Muscle of arm (tissue), 14 donors: ENCODE results near the gene KCTD19. TPM values are rescaled to one million over a fixed set of nuclear protein-coding genes. Genes with fewer than 3 reads are reported as not detected.
"Not testable (repeated sequence)": the region's sequence is repeated elsewhere in the genome, so short reads cannot be mapped to it uniquely, and the experiment has no call there.

Experiments used
- DNase-seq: peaks from one replicate; pipeline ENCODE4 v3.0.0-alpha.2; 2013
- long read RNA-seq, 11 donors: transcript quantifications; one replicate each; lab custom pipeline, GENCODE V29; 2026
- polyA plus RNA-seq, 12 donors: library from polyadenylated mRNA; unstranded; fragments of 120-200 nt; gene quantifications; one replicate each; pipeline ENCODE4 v1.2.1, GENCODE V29; 2013; ENCODE audit not compliant: insufficient read length in 12 of 12

KCTD19 gene
- polyA plus RNA-seq, result under 1 TPM in 9 of 12 donors, not detected in 3; 0.09 to 0.95 (median 0.33) TPM
- long read RNA-seq, donor 1, result 0 reads
- long read RNA-seq, donor 2, result 0 reads
- long read RNA-seq, donor 3, result 0 reads
- long read RNA-seq, donor 4, result 0 reads
- long read RNA-seq, donor 5, result 0 reads
- long read RNA-seq, donor 6, result 0 reads
- long read RNA-seq, donor 7, result 0 reads
- long read RNA-seq, donor 8, result 0 reads
- long read RNA-seq, donor 9, result 0 reads
- long read RNA-seq, donor 10, result 0 reads
- long read RNA-seq, donor 11, result 0 reads

DNA sequence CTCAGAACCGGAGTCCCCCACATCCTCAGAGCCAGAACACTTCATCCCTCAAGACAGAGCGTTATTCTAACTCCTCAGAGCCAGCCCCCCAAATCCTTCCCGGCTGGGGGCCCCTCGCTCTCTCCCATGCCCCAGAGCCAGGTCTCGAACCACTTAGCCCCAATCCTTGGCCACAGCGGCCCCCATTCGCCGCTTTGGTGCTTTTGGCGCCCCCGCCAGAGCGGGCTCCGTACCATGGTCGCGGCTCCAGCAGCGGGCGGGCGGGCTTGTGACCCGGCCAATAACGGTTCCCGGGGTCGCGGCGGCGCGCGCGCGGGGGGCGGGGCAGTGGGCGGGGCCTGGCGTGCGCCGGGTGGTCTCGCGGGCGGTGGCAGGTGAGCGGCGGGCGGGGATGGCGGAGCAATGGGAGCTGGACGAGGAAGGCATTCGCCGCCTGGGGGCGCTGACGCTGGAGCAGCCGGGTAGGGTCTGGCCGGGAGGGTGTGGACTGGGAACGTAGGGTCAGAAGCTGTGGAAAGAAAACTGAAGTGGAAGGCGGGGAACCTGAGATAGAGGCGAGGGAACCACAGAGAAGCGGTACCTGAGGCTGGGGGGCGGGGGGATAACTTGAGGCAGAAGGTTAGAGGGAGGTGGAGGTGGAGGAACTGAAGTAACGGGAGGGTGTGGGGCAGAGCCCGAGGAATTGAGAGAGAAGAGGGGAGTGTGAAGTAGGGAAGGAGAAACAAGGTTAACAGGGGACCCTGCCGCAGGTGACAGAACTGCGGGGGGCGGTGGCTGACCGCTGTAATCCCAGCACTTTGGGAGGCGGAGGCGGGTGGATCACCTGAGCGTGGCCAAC lies at the start of gene KCTD19, which contains the start of gene LRRC36:
Gene KCTD19 (minus strand): TSS at position 270 of the 838 bp plus-strand sequence. CDS start 34 bp downstream, at position 236.
Gene LRRC36 (plus strand): TSS at position 344 of the 838 bp plus-strand sequence. CDS start 48 bp downstream, at position 392.
- peak; percentile 25 for DNase-seq

DNA sequence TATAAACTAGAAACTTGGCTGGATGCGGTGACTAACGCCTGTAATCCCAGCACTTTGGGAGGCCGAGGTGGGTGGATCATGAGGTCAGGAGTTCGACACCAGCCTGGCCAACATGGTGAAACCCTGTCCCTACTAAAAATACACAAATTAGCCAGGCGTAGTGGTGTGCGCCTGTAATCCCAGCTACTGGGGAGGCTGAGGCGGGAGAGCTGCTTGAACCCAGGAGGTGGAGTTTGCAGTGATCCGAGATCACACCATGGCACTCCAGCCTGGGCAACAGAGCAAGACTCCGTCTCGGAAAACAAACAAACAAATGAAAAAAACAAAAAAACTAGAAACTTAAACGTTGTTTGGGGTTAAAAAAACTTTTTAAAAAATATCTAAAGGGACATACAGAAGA lies 49.5 kb upstream of the KCTD19 start:
- DNase-seq, result not testable (repeated sequence)

DNA sequence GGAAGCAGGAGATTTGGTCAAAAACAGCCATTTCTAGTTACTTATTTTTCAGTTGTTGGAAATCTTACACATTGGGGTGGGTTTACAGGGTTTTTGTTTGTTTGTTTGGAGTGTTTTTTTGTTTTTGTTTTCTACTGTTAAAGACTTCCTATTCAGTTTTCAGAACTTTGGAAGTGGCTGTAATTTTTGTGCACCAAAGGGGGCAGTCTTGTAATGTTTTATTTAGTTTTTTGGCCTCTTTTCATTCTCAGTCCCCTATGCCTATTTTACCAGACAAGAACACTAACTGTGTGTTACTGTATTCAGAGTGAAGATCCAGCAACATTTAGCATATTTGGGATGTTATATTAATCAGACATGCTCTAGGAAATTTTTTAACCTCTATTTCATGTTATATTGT lies 46.1 kb upstream of the KCTD19 start:
- peak; percentile 65 for DNase-seq

DNA sequence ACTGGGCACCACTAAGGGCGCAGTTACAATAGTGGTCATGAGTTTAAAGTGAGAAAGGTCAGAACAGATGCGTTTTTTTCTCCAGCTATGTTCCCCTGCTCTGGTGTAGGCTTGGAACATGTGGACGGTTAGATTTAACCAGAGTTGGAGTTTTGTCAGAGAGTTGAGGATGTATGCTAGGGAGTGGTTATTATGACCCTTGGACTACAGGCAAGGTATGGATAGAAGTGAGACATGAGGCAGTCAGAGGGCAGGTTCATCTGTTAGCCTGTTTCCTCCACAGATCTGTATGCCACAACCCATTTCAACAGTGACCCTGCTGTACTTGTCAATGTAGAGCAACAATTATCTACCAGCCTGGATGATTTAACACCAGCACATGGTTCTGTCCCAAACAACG lies 44.1 kb upstream of the KCTD19 start:
- DNase-seq, result no peak

DNA sequence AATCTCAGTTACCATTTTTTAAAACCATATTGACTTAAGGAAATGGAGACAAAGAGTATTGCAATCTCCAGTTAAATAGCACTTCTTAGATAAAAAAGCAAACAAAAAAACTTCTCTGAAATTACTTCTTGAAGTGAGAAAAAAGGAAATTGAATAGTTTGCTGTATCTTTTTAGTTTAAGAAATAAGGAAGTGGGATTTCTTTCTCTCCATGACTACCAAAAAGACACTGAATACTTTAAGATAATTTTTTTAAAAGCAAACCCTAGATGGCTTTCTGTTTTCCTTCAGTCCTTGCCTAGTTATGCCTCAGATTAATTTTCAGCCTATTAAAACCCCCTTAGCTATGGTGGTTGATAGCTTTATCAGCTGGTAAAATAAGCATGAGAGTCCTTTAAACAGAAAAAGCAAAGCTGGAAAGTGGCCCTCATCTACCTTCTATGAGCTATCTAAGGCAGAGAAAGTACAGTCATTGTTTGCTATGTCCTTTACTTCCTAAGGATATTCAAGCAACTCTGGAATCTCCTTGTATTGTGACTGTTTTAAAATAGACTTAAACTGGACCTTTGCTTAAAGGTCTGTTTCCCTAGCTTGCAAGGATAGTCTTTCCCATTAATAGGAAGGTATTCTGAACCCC lies 38.2 kb upstream of the KCTD19 start:
- no peak for DNase-seq

DNA sequence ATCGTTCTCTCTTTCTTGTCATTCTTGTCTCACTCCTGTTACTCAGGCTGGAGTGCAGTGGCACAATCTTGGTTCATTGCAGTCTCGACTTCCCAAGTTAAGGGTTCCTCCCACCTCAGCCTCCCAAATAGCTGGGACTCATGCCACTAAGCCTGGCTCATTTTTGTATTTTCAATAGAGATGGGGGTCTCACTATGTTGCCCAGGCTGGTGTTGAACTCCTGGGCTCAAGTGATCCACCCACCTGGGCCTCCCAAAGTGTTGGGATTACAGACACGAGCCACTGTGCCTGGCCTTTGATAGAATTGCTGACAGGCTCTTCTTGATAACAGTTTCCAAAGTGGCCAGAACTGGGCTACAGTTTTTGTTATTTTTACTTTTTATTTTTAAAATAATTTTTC lies 34.5 kb upstream of the KCTD19 start:
- DNase-seq, result no peak

DNA sequence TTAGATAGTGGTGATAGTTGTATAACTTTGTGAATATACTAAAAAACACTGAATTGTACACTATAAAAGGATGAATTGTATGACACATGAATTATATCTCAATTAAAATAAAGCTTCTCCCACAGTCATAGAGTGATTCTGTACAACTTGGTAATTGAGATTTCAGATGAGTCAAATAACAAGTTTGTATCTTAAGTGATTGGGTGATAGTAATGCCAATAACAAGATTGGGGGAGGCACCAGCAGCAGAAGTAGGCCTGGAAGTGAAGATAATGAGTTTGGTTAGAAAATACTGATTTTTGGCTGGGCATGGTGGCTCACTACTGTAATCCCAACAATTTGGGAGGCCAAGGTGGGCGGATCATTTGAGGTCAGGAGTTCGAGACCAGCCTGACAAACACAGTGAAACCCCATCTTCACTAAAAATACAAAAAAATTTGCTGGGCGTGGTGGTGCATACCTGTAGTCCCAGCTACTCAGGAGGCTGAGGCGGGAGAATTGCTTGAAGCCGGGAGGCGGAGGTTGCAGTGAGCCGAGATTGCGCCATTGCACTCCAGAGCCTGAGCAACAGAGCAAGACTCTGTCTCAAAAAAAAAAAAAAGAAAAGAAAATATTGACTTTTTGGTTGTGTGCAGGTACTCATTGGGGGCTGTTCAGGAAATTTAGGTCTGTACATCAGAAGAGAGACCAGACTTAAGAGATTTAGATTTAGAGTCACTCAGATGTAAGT lies 33.2 kb upstream of the KCTD19 start:
- DNase-seq, result not testable (repeated sequence)

DNA sequence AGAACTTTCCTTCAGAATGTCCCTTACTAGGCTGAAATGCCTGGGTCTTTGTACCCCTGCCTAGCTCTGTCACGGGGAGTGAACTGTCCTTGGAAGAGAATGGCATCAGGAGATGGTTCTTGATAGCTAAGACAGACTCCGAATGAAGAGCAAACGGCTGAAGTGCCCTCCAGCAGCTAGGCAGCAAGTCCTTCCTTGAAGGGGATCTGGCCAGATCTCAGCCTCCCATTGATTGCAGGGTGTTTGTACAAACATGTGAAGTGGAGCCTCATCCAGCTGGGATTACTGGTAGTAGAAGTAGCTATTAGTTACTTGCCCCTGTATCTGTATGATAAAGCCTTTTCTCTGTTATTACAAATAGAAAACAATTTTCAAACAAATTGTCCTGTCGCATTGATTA lies 31.0 kb upstream of the KCTD19 start:
- no peak for DNase-seq

DNA sequence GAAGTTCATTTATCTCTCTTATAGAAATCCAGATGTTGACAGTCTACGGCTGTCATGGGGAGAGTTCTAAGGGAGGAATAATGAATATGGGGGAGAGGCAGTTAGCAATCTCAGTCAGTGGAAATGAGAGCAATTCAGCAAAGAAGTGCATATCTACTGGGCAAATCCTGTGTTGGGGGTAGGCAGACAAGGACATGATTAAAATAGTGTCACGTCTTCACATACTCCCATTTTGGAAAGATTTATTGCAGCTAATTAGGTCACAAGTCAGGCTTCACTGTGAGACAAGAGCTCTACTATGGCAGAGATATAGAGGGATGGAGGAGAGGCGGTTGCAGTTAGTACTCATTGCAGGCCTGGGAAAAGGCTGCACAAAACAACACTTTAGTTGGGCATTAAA lies 29.9 kb upstream of the KCTD19 start:
- DNase-seq, result no peak

DNA sequence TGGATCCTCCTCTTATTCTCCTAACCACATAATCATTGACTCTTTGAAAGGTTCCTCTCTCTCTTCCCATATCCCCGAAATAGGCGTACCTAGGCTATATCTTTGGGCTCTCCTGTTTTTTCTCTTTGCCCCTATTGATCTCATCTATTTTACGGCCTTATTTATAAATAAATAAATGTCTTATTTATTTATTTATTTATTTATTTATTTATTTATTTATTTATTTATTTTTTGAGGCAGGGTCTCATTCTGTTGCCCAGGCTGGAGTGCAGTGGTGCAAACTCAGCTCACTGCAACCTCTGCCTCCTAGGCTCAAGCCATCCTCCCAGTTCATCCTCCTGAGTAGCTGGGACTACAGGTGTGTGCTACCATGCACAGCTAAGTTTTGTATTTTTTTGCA lies 25.9 kb upstream of the KCTD19 start:
- DNase-seq, result not testable (repeated sequence)

DNA sequence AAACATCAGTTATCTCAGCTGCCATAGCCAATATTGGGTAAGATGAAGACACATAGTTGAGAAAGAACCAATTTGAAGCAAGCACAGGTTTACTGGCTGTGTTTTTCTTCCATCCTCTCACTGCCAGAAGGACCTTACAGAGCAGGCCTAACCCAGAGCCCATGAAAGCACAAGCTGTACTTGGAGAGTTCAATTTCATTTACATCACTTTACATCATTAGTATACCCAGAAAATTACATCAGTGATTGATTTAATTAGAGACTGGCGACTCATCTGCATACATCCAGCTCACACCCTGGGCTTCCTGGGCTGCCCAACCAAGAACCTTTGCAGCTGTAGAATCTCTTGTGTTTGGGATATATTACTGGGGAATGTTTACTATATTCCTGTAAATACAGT lies 23.8 kb upstream of the KCTD19 start:
- no peak for DNase-seq

DNA sequence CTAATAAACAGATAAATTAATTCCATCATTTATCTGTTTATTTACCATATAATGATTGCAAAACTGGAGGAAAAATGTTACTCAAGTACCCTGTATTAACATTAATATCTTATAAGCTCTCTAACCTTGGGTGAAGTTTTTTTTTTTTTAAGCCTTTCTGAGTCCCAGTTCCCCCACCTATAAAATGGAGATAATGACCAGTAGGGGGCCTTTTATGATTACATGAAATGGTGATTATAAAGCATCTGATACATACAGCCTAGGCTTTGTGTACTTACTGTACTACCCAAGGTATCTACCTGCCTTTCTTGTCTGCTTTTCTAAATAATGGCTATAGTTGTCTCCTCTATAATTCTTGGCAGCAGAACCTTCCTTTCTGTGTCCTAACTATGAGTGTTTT lies 22.6 kb upstream of the KCTD19 start:
- DNase-seq, result no peak

DNA sequence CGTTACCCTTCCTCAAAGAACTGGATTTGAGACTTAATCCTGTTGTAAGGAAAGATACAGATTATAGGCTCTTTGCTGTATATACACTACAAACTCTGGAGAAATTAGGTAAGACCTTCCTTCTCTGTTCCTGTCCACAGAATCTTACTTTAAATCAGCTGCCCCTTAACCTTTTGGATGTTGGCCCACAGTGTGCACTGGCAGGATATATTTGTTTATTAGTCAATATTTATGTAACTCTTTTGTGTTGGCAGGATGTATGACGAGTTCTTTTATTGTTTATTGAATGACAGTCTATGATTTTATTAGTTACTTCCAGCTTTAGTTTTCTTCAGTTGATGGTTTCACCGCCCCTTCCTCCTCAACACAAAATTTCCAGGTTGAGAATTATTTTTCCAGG lies 19.8 kb upstream of the KCTD19 start:
- no peak for DNase-seq

DNA sequence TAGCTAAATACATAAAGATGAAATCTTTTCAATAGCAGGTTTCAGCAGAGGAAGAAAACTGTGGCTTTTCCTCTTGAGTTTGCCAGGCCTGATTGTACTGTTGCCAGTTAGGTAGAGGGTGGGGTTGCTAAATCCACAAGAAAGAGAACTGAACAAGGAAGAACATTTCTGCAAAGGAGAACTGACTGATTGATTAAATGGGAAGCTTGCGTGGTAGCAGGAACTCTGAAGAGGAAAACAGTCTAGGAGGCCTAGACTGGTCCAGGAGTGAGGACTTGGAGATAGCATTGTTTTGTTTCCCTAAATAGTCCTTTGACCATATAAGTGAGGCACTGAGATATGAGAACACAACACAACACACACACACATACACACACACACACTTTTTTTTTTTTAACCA lies 18.9 kb upstream of the KCTD19 start:
- no peak for DNase-seq

DNA sequence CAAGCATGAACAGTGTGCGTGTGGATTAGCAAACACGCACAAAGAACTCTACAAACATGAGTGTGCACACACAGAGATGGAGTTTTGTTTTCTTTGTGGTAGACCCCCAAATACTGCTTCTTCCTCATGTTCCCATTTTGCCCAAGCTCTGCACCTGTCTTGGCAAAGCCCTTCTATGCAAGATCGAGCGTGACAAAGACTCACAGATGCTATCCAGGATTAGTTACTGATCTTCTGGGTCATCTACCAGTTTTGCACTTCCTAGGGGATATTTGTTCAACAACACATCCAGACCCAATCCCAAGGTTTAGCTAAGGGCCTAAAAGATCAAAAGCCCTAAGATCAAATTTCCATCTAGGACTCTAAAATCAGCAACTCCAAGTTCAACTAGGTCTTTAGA lies 16.1 kb upstream of the KCTD19 start:
- no peak for DNase-seq

DNA sequence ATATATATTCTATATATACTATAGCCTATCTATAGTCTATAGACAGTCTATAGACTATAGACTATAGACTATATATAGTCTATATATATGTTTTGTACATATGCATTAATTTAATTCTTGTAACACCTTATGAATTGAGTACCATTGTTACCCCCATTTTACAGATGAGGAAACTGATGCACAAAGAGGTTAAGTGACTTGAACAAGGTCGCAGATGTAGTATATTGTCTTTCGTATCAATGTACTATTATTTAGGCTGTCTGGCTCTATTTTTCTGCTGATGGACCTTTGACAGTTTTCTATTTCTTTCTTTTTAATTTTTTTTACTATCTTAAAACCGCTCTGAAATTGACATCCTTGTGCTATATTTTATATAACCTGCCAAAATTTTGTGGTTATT lies 14.7 kb upstream of the KCTD19 start:
- DNase-seq, result no peak

DNA sequence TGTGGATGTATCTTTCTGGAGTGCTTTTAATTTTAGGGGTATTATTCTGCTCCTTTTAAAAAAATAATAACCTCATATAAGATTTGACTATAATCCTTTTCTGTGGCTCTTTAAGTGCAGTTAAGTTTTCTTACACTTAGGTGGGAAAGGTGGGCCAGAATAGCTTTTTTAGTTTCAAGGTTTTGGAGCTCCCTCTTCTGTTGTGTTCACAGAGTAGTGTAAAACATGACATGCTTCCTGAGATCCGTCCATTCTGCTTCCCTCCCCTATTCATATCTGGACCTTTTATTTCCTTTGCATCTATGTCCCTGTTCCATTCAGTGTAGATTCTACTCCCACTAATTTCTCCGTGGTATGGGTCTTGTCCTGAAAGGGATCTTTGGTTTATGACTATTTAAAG lies 12.9 kb upstream of the KCTD19 start:
- no peak for DNase-seq

DNA sequence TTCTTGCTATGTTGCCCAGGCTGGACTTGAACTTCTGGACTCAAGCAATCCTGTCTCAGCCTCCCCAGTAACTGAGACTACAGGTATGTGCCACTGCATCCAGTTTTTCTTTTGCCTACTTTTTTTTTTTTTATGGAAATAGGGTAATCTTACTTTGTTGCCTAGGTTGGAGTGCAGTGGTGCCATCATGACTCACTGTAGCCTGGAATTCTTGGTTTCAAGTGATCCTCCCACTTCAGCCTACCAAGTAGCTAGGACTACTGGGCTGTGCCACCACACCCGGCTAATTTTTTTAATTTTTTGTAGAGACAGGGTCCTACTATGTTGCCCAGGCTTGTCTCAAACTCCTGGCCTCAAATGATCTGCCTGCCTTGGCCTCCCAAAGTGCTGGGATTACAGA lies 10.1 kb upstream of the KCTD19 start:
- no peak for DNase-seq

DNA sequence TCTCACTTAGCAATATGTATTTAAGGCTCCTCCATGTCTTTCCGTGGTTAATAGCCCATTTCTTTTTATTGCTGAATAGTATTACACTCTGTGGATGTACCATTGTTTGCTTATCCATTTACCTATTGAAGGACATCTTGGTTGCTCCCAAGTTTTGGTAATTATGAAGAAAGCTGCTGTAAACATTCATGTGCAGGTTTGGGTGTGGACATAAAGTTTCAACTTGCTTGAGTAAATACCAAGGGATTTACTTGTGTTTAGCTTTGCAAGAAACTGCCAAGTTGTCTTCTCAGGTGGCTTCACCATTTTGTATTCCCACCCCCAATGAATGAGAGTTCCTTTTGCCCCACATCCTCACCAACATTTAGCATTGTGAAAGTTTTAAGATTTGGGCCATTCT lies 9.6 kb upstream of the KCTD19 start:
- DNase-seq, result no peak

DNA sequence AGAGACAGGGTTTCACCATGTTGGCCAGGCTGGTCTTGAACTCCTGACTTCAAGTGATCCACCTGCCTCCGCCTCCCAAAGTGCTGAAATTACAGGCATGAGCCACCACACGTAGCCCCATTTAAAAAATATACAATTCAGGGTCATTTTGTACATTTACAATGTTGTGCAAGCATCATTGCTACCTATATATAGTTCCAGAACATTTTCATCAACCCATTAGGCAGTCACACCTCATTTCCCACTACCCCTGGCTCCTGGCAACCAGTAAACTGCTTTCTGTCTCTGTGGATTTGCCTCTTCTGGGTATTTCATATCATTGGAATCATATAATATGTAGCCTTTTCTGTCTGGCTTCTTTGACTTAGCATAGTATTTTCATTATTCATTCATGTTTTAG lies 6.8 kb upstream of the KCTD19 start:
- DNase-seq, result no peak

DNA sequence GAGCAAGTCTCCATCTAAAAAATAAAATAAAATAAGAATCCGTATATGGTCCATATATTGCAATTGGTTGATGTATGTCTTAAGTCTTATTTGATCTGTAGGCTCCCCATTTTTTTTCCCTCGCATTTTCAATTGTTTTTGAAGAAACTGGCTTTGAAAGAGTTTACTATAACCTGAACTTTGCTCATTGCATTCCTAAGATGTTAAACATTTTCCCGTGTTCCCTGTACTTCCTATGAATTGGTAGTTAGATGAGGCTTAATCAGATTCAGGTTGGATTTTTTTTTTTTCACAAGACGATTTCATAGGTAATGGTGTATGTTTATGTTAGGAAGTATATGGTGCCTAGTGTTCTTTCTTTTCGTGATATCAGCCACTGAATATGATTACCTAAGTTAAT lies 3.4 kb upstream of the KCTD19 start:
- no peak for DNase-seq

DNA sequence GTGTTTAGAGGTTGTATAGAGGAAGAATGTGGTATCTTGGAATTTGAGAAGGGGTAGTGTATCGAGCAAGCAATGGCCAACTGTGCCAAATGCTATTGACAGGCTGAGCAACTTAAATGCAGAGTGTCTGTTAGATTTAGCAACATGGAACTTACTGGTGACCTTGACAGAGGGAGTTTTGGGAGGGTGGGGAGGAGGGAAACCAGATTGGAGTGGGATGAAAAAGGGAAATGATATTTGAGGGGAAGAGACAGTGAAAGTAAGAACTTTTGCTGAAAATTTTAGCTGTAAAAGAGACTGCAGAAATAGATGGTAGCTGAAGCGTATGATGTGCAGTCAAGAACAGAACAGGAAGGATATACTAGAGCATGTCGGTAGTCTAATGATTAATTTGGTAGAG lies 1.2 kb upstream of the KCTD19 start:
- DNase-seq, result no peak
